ENCODE measurements around the gene GNA15. TPM values are rescaled to one million over a fixed set of nuclear protein-coding genes. Genes with fewer than 3 reads are reported as not detected.

GNA15 gene
- total RNA-seq, 4 donors from 2014 or later: 1.2 to 7.2 (median 2.9) TPM

- Histone ChIP-seq H3K4me1 (no peaks in the 10 kb centered on the region), H3K27ac (no peak overlapping the region), H3K4me3 (no peak overlapping the region), H3K27me3 (no peaks in the 10 kb centered on the region), H3K36me3 (no peaks in the 10 kb centered on the region), H3K9me3 (no peaks in the 10 kb centered on the region)
- intact Hi-C loops (cut with DNase I; ENCODE audit: low total_unique reads): no loop called here
- TF ChIP-seq POLR2A (IDR thresholded peaks at IDR 0.05): no peak
- TF ChIP-seq CTCF (IDR thresholded peaks at IDR 0.05): no peak
- DNase-seq: no peak
These were observed 22.5 kb upstream of the GNA15 start for GRCh38 chr19:3113100-3114017.

- H3K27me3 ChIP-seq: no peaks in the 10 kb centered on the region
- H3K4me3 ChIP-seq: no peak overlapping the region
- TF ChIP-seq CTCF (IDR thresholded peaks at IDR 0.05): no peak
- TF ChIP-seq POLR2A (IDR thresholded peaks at IDR 0.05): no peak
- H3K9me3 ChIP-seq: no peaks in the 10 kb centered on the region
- intact Hi-C loops (cut with DNase I; ENCODE audit: low total_unique reads): no loop called here
- H3K4me1 ChIP-seq: no peaks in the 10 kb centered on the region
- H3K27ac ChIP-seq: no peak overlapping the region
- DNase-seq: no peak
- no peaks in the 10 kb centered on the region for H3K36me3 ChIP-seq
These were observed 21.7 kb upstream of the GNA15 start for GRCh38 chr19:3114018-3114726.

- TF ChIP-seq POLR2A (IDR thresholded peaks at IDR 0.05): no peak
- TF ChIP-seq CTCF (IDR thresholded peaks at IDR 0.05): no peak
- no peaks in the 10 kb centered on the region for H3K9me3 ChIP-seq
- no peaks in the 10 kb centered on the region for H3K4me1 ChIP-seq
- no peak overlapping the region for H3K27ac ChIP-seq
- no peak overlapping the region for H3K4me3 ChIP-seq
- intact Hi-C loops (cut with DNase I; ENCODE audit: low total_unique reads): no loop called here
- no peaks in the 10 kb centered on the region for H3K36me3 ChIP-seq
- H3K27me3 ChIP-seq: no peaks in the 10 kb centered on the region
- DNase-seq: no peak
These were observed 21.0 kb upstream of the GNA15 start for GRCh38 chr19:3114811-3115210.

- no peaks in the 10 kb centered on the region for H3K27me3 ChIP-seq
- no peak overlapping the region for H3K27ac ChIP-seq
- TF ChIP-seq POLR2A (IDR thresholded peaks at IDR 0.05) (no peak), CTCF (IDR thresholded peaks at IDR 0.05) (no peak)
- H3K4me3 ChIP-seq: no peak overlapping the region
- no peaks in the 10 kb centered on the region for H3K4me1 ChIP-seq
- intact Hi-C loops (cut with DNase I; ENCODE audit: low total_unique reads): no loop called here
- DNase-seq: no peak
- no peaks in the 10 kb centered on the region for H3K36me3 ChIP-seq
- no peaks in the 10 kb centered on the region for H3K9me3 ChIP-seq
These were observed 20.4 kb upstream of the GNA15 start for GRCh38 chr19:3115411-3115810.
